HG03280 (cell line): ENCODE data around the gene NR1I2.

ENCODE experiments used
- ATAC-seq: cut with Tn5 transposase; IDR thresholded peaks from one replicate; pipeline ENCODE4 v1.9.1; 2021; ENCODE audit warnings: mild to moderate bottlenecking, moderate library complexity; ENCODE audit not compliant: unreplicated experiment

Gene NR1I2

GRCh38 chr3:119817583-119818363 lies 35.9 kb downstream of the NR1I2 start:
- ATAC-seq: no peak

GRCh38 chr3:119818937-119819336 lies 37.0 kb downstream of the NR1I2 start:
- ATAC-seq: no peak

GRCh38 chr3:119819806-119820205 lies 37.9 kb downstream of the NR1I2 start:
- no peak for ATAC-seq

- ATAC-seq: no peak
These were observed 43.9 kb downstream of the NR1I2 start for GRCh38 chr3:119825820-119826219.

GRCh38 chr3:119826711-119827608 lies 45.1 kb downstream of the NR1I2 start:
- ATAC-seq: no peak

GRCh38 chr3:119829420-119829819 lies 47.5 kb downstream of the NR1I2 start:
- no peak for ATAC-seq

GRCh38 chr3:119831022-119831421 lies 49.1 kb downstream of the NR1I2 start:
- no peak for ATAC-seq

- ATAC-seq: no peak
These were observed 50.1 kb downstream of the NR1I2 start for GRCh38 chr3:119831941-119832371.

GRCh38 chr3:119834754-119835370 lies 53.0 kb downstream of the NR1I2 start:
- ATAC-seq: no peak

GRCh38 chr3:119835556-119835955 lies 53.7 kb downstream of the NR1I2 start:
- no peak for ATAC-seq

GRCh38 chr3:119841808-119842471 lies 60.0 kb downstream of the NR1I2 start:
- no peak for ATAC-seq

- no peak for ATAC-seq
These were observed 67.2 kb downstream of the NR1I2 start for GRCh38 chr3:119849126-119849525.

- ATAC-seq: no peak
These were observed 74.8 kb downstream of the NR1I2 start for GRCh38 chr3:119856695-119857094.

- no peak for ATAC-seq
These were observed 77.1 kb downstream of the NR1I2 start for GRCh38 chr3:119858957-119859356.

GRCh38 chr3:119859728-119860127 lies 77.8 kb downstream of the NR1I2 start:
- ATAC-seq: no peak

- no peak for ATAC-seq
These were observed 79.8 kb downstream of the NR1I2 start for GRCh38 chr3:119861681-119862080.

GRCh38 chr3:119862616-119863015 lies 80.7 kb downstream of the NR1I2 start:
- no peak for ATAC-seq

GRCh38 chr3:119864476-119864875 lies 82.6 kb downstream of the NR1I2 start:
- no peak for ATAC-seq
